ENCODE results near the gene TRPM2.

GRCh38 chr21:44456214-44456914, 102.9 kb downstream of the TRPM2 start:
- TF ChIP-seq POLR2A (IDR thresholded peaks at IDR 0.05) (no peak), POLR2AphosphoS5 (IDR thresholded peaks at IDR 0.05) (no peak)
- TF ChIP-seq, protein P1, sequence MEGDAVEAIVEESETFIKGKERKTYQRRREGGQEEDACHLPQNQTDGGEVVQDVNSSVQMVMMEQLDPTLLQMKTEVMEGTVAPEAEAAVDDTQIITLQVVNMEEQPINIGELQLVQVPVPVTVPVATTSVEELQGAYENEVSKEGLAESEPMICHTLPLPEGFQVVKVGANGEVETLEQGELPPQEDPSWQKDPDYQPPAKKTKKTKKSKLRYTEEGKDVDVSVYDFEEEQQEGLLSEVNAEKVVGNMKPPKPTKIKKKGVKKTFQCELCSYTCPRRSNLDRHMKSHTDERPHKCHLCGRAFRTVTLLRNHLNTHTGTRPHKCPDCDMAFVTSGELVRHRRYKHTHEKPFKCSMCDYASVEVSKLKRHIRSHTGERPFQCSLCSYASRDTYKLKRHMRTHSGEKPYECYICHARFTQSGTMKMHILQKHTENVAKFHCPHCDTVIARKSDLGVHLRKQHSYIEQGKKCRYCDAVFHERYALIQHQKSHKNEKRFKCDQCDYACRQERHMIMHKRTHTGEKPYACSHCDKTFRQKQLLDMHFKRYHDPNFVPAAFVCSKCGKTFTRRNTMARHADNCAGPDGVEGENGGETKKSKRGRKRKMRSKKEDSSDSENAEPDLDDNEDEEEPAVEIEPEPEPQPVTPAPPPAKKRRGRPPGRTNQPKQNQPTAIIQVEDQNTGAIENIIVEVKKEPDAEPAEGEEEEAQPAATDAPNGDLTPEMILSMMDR (IDR thresholded peaks at IDR 0.05) = no peak
